ENCODE data around the gene ZNF318. TPM values are rescaled to one million over a fixed set of nuclear protein-coding genes. Genes with fewer than 3 reads are reported as not detected.

Gene ZNF318
- total RNA-seq, 1 donor from 2014 or later = 9.8 TPM

- Histone ChIP-seq H3K27me3 (ENCODE audit: insufficient read depth, low read length) (no peaks in the 10 kb centered on the region), H4K20me1 (ENCODE audit: insufficient read depth, low read length) (no peaks in the 10 kb centered on the region), H3K4me2 (ENCODE audit: low read length) (no peak overlapping the region), H3K4me3 (ENCODE audit: insufficient read depth, low read depth, low read length) (no peak overlapping the region), H2AFZ (ENCODE audit: low read depth, low read length) (no peak overlapping the region), H3K79me2 (ENCODE audit: insufficient read depth, low read length) (no peaks in the 10 kb centered on the region), H3K4me1 (ENCODE audit: insufficient read depth, low read length) (no peaks in the 10 kb centered on the region), H3K9me3 (ENCODE audit: insufficient read depth, low read depth, low read length) (no peaks in the 10 kb centered on the region), H3K9ac (ENCODE audit: low read length) (no peak overlapping the region), H3K27ac (ENCODE audit: low read depth, low read length) (no peak overlapping the region), H3K36me3 (ENCODE audit: insufficient read depth, low read length) (peaks cover 7% of the 10 kb centered on the region)
- peak; percentile 43 for DNase-seq (ENCODE audit: low read depth)
- Mint-ChIP-seq H3K27ac (ENCODE audit: unreplicated experiment) (no peak overlapping the region), H3K4me3 (ENCODE audit: unreplicated experiment) (peak overlapping the region; percentile 2), H3K36me3 (ENCODE audit: low read depth, unreplicated experiment) (peaks cover 8% of the 10 kb centered on the region), H3K27me3 (ENCODE audit: low read depth, unreplicated experiment) (no peaks in the 10 kb centered on the region), H3K9me3 (ENCODE audit: unreplicated experiment) (no peaks in the 10 kb centered on the region), H3K4me1 (ENCODE audit: low read depth, unreplicated experiment) (no peaks in the 10 kb centered on the region)
- TF ChIP-seq EZH2 (IDR thresholded peaks at IDR 0.05; ENCODE audit: insufficient read depth, low read length) = no peak
- TF ChIP-seq CTCF (IDR thresholded peaks at IDR 0.05; ENCODE audit: insufficient read depth, low read depth, low read length) = peak; percentile 66
- FAIRE-seq = peak; percentile 56
Observed at GRCh38 chr6:43334466-43335095, 34.9 kb downstream of the ZNF318 start.

GRCh38 chr6:43331891-43332290 is 37.6 kb downstream of the ZNF318 start:
- H3K9me3 Mint-ChIP-seq (ENCODE audit: unreplicated experiment) = no peaks in the 10 kb centered on the region
- FAIRE-seq = no peak
- Histone ChIP-seq H2AFZ (ENCODE audit: low read depth, low read length) (no peak overlapping the region), H3K9ac (ENCODE audit: low read length) (no peak overlapping the region), H3K4me1 (ENCODE audit: insufficient read depth, low read length) (no peaks in the 10 kb centered on the region), H3K36me3 (ENCODE audit: insufficient read depth, low read length) (peaks cover 2% of the 10 kb centered on the region), H3K4me2 (ENCODE audit: low read length) (no peak overlapping the region), H4K20me1 (ENCODE audit: insufficient read depth, low read length) (no peaks in the 10 kb centered on the region), H3K79me2 (ENCODE audit: insufficient read depth, low read length) (no peaks in the 10 kb centered on the region), H3K27ac (ENCODE audit: low read depth, low read length) (no peak overlapping the region), H3K27me3 (ENCODE audit: insufficient read depth, low read length) (no peaks in the 10 kb centered on the region), H3K4me3 (ENCODE audit: insufficient read depth, low read depth, low read length) (no peak overlapping the region), H3K9me3 (ENCODE audit: insufficient read depth, low read depth, low read length) (no peaks in the 10 kb centered on the region)
- no peak for TF ChIP-seq CTCF (IDR thresholded peaks at IDR 0.05; ENCODE audit: insufficient read depth, low read depth, low read length)
- no peaks in the 10 kb centered on the region for H3K27me3 Mint-ChIP-seq (ENCODE audit: low read depth, unreplicated experiment)
- no peak for DNase-seq (ENCODE audit: low read depth)
- H3K27ac Mint-ChIP-seq (ENCODE audit: unreplicated experiment) = no peak overlapping the region
- H3K4me1 Mint-ChIP-seq (ENCODE audit: low read depth, unreplicated experiment) = peaks cover 2% of the 10 kb centered on the region
- H3K36me3 Mint-ChIP-seq (ENCODE audit: low read depth, unreplicated experiment) = no peaks in the 10 kb centered on the region
- H3K4me3 Mint-ChIP-seq (ENCODE audit: unreplicated experiment) = no peak overlapping the region

GRCh38 chr6:43331470-43331869 is 38.0 kb downstream of the ZNF318 start:
- Histone ChIP-seq H3K27me3 (ENCODE audit: insufficient read depth, low read length) (no peaks in the 10 kb centered on the region), H3K9ac (ENCODE audit: low read length) (no peak overlapping the region), H3K27ac (ENCODE audit: low read depth, low read length) (no peak overlapping the region), H4K20me1 (ENCODE audit: insufficient read depth, low read length) (no peaks in the 10 kb centered on the region), H3K4me3 (ENCODE audit: insufficient read depth, low read depth, low read length) (no peak overlapping the region), H3K9me3 (ENCODE audit: insufficient read depth, low read depth, low read length) (no peaks in the 10 kb centered on the region), H3K36me3 (ENCODE audit: insufficient read depth, low read length) (peaks cover 2% of the 10 kb centered on the region), H3K4me1 (ENCODE audit: insufficient read depth, low read length) (no peaks in the 10 kb centered on the region), H2AFZ (ENCODE audit: low read depth, low read length) (no peak overlapping the region), H3K4me2 (ENCODE audit: low read length) (no peak overlapping the region), H3K79me2 (ENCODE audit: insufficient read depth, low read length) (no peaks in the 10 kb centered on the region)
- Mint-ChIP-seq H3K4me3 (ENCODE audit: unreplicated experiment) (no peak overlapping the region), H3K36me3 (ENCODE audit: low read depth, unreplicated experiment) (no peaks in the 10 kb centered on the region), H3K9me3 (ENCODE audit: unreplicated experiment) (no peaks in the 10 kb centered on the region), H3K27me3 (ENCODE audit: low read depth, unreplicated experiment) (no peaks in the 10 kb centered on the region), H3K4me1 (ENCODE audit: low read depth, unreplicated experiment) (peaks cover 2% of the 10 kb centered on the region), H3K27ac (ENCODE audit: unreplicated experiment) (no peak overlapping the region)
- no peak for FAIRE-seq
- no peak for DNase-seq (ENCODE audit: low read depth)
- TF ChIP-seq EZH2 (IDR thresholded peaks at IDR 0.05; ENCODE audit: insufficient read depth, low read length) (no peak), CTCF (IDR thresholded peaks at IDR 0.05; ENCODE audit: insufficient read depth, low read depth, low read length) (no peak)

All from astrocyte (in vitro differentiated cells and primary cell).